PC-9 (cell line): Measurements from ENCODE around the gene MYL2. TPM values are rescaled to one million over a fixed set of nuclear protein-coding genes. Genes with fewer than 3 reads are reported as not detected.

ENCODE experiments used
- BruUV-seq: library from RNA; stranded (reverse); fragments of 400-500 nt; replicated peaks from 2 replicates; lab custom pipeline; 2021; lab: Mats Ljungman, UMichigan
- CTCF ChIA-PET: fragments of 300-600 bp; sonication (Branson Sonifier 250); formaldehyde crosslinking; loops from one replicate; lab custom pipeline; 2022; ENCODE audit warnings: antibody characterized with exemption; lab: Charles Lee
- POLR2A ChIA-PET: fragments of 300-600 bp; sonication (Branson Sonifier 250); formaldehyde crosslinking; loops from one replicate; lab custom pipeline; 2022; ENCODE audit warnings: antibody characterized with exemption; ENCODE audit not compliant: unreplicated experiment; lab: Charles Lee
- DNase-seq, 2 experiments: peaks; one replicate each; pipeline versions ENCODE4 v3.0.0 to v3.0.0-alpha.2; 2015 to 2022; ENCODE audit warnings: mixed read lengths in 1 of 2
- H2AFZ ChIP-seq: fragments of 200-600 bp; sonication (generic); 2 replicates; pipeline ENCODE4 v1.8.1; 2017; ENCODE audit warnings: antibody characterized with exemption
- H3F3A ChIP-seq: fragments of 200-600 bp; sonication (generic); 2 replicates; pipeline ENCODE4 v1.8.1; 2017; ENCODE audit warnings: antibody characterized with exemption, mild to moderate bottlenecking, low read depth; ENCODE audit not compliant: insufficient read depth
- H3K27ac ChIP-seq: fragments of 200-600 bp; sonication (generic); 2 replicates; pipeline ENCODE4 v1.6.1; 2016; ENCODE audit warnings: mixed run types
- H3K27me3 ChIP-seq: fragments of 200-600 bp; sonication (generic); 2 replicates; pipeline ENCODE4 v1.6.1; 2016; ENCODE audit warnings: low read depth, mixed run types; ENCODE audit not compliant: insufficient read depth
- H3K36me3 ChIP-seq: fragments of 200-600 bp; sonication (generic); 2 replicates; pipeline ENCODE4 v1.6.1; 2016; ENCODE audit warnings: low read depth, mixed run types
- H3K4me1 ChIP-seq: fragments of 200-600 bp; sonication (generic); replicated peaks from 2 replicates; pipeline ENCODE4 v1.6.1; 2016; ENCODE audit warnings: mixed run types; ENCODE audit not compliant: insufficient read depth
- H3K4me2 ChIP-seq: fragments of 200-600 bp; sonication (generic); 2 replicates; pipeline ENCODE4 v1.6.1; 2017; ENCODE audit warnings: mixed run types
- H3K4me3 ChIP-seq: fragments of 200-600 bp; sonication (generic); 2 replicates; pipeline ENCODE4 v1.6.1; 2016; ENCODE audit warnings: mixed run types
- H3K79me2 ChIP-seq: fragments of 200-600 bp; sonication (generic); 2 replicates; pipeline ENCODE4 v1.6.1; 2017; ENCODE audit warnings: low read depth, mixed run types
- H3K9me2 ChIP-seq: fragments of 200-600 bp; sonication (generic); 2 replicates; pipeline ENCODE4 v1.8.1; 2017; ENCODE audit warnings: mild to moderate bottlenecking; ENCODE audit not compliant: insufficient read depth
- H3K9me3 ChIP-seq: fragments of 200-600 bp; sonication (generic); 2 replicates; pipeline ENCODE4 v1.8.1; 2016; ENCODE audit warnings: low read depth; ENCODE audit not compliant: insufficient read depth
- H4K20me1 ChIP-seq: fragments of 200-600 bp; sonication (generic); 2 replicates; pipeline ENCODE4 v1.8.1; 2017; ENCODE audit not compliant: insufficient read depth
- EZH2 ChIP-seq: fragments of 200-600 bp; sonication (generic); IDR thresholded peaks from 2 replicates; pipeline ENCODE4 v1.8.0; 2017; ENCODE audit warnings: antibody characterized with exemption, low read depth
- intact Hi-C: fragments of 100-400 bp; cut with micrococcal nuclease; formaldehyde crosslinking; loops from one replicate; pipeline ENCODE4 v1.10.0; 2022; ENCODE audit not compliant: unreplicated experiment
- total RNA-seq: library from RNA; stranded (reverse); gene quantifications from 2 replicates; pipeline ENCODE4 v1.2.3, GENCODE V29; 2021
- TF ChIP-seq, protein P1 (sequence below): fragments of 200-600 bp; sonication (generic); conservative IDR thresholded peaks from 2 replicates; pipeline ENCODE4 v1.6.1; 2017; ENCODE audit warnings: mixed run types, antibody characterized with exemption, mild to moderate bottlenecking, moderate library complexity

MYL2 gene
- total RNA-seq, 1 experiment from 2014 or later = not detected

DNA sequence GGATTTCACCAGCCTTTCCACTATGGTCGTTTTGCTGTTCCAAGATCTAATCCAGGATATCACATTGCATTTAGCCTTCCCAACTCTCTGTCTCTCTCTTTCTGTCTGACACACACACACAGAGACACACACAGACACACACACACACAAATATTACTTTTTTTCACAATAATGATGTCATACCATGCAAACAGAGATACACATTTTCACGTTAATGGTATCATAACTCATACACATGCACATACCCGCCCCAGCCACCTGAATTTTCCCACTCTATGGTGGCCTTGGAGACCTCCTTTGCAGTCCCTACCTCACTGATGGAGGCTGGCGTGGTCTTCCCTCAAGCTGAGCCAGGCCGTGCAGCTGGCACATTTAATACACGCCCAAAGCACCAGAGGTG, 7.2 kb upstream of the MYL2 start:
- Histone ChIP-seq H3K4me2 (no peak overlapping the region), H3K36me3 (no peaks in the 10 kb centered on the region), H3K9me2 (no peaks in the 10 kb centered on the region), H3K9me3 (no peaks in the 10 kb centered on the region), H3K27me3 (no peaks in the 10 kb centered on the region), H2AFZ (no peak overlapping the region), H3K27ac (no peak overlapping the region), H3K79me2 (no peaks in the 10 kb centered on the region), H3K4me1 (no peaks in the 10 kb centered on the region), H4K20me1 (no peaks in the 10 kb centered on the region), H3F3A (no peaks in the 10 kb centered on the region), H3K4me3 (no peak overlapping the region)
- DNase-seq = no peak
- TF ChIP-seq EZH2 = no peak
- TF ChIP-seq, protein P1, sequence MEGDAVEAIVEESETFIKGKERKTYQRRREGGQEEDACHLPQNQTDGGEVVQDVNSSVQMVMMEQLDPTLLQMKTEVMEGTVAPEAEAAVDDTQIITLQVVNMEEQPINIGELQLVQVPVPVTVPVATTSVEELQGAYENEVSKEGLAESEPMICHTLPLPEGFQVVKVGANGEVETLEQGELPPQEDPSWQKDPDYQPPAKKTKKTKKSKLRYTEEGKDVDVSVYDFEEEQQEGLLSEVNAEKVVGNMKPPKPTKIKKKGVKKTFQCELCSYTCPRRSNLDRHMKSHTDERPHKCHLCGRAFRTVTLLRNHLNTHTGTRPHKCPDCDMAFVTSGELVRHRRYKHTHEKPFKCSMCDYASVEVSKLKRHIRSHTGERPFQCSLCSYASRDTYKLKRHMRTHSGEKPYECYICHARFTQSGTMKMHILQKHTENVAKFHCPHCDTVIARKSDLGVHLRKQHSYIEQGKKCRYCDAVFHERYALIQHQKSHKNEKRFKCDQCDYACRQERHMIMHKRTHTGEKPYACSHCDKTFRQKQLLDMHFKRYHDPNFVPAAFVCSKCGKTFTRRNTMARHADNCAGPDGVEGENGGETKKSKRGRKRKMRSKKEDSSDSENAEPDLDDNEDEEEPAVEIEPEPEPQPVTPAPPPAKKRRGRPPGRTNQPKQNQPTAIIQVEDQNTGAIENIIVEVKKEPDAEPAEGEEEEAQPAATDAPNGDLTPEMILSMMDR = no peak
- BruUV-seq = no TSS peak
- ChIA-PET CTCF (no interaction called here), POLR2A (interaction anchor here (0.7 kb wide), 1 partner anchor 665 kb away, joined by 4 read pairs; no protein-coding TSS in a partner anchor)
- intact Hi-C loops = no loop called here

DNA sequence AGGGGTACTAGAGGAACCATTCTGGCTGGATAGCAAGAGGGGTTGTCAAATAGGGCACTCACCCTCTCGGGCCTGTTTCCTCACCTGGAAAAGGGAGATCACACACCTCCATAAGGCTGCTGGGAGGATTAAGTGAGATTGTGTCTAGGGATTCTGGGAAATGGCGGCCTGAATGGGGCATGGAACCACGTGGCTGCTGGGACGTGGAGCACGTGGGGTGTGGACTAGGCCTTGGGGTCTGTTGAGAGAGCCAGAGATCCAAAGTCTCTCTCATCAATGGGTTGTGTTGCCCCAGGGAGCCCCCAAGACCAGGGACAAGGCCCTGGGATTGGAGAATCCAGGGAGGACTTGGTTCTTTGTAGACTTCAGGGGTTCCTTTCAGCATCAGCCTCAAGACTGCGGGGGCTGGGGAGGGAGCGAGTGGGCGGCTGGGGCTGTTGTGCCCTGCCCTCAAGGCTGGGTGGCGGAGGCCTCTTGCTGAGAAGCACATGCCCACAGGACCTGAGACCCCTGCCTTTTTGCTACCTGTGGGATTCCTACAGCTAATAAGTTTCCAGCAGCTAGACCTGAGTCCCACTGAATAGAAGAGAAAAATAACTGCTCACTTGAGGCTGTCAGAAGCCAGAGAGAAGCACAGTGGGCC, 3.4 kb upstream of the MYL2 start:
- intact Hi-C loops = no loop called here
- no TSS peak for BruUV-seq
- no peaks in the 10 kb centered on the region for H3K27me3 ChIP-seq
- no peaks in the 10 kb centered on the region for H3K36me3 ChIP-seq
- H3K4me3 ChIP-seq = no peak overlapping the region
- CTCF ChIA-PET = no interaction called here
- no peak overlapping the region for H2AFZ ChIP-seq
- H3K27ac ChIP-seq = no peak overlapping the region
- no peaks in the 10 kb centered on the region for H3K9me3 ChIP-seq
- H3K4me1 ChIP-seq = no peaks in the 10 kb centered on the region
- H3K4me2 ChIP-seq = no peak overlapping the region
- no peak for TF ChIP-seq EZH2
- TF ChIP-seq, protein P1 = no peak
- POLR2A ChIA-PET = no interaction called here
- no peaks in the 10 kb centered on the region for H4K20me1 ChIP-seq
- H3F3A ChIP-seq = no peaks in the 10 kb centered on the region
- H3K79me2 ChIP-seq = no peaks in the 10 kb centered on the region
- DNase-seq = no peak
- H3K9me2 ChIP-seq = no peaks in the 10 kb centered on the region

DNA sequence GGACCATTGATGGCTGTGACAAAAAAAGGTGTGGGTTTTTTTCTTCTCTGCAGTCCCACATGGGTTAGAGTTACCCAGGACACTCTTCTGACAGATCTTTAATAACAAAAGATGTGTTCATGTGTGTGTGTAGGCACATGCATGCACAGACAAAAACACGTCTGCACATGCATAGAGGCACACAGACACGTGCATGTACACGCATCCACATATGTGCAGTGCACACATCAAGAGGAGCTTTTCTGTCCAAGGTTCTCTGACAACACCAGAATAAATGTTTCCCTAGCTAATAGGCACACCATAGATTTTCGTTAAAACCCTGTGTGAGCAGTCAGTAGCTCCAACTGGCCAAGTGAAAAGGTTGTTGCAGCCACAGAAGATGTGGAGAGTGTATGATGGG, 2.8 kb upstream of the MYL2 start:
- H2AFZ ChIP-seq = no peak overlapping the region
- no peaks in the 10 kb centered on the region for H3K9me2 ChIP-seq
- H3K27ac ChIP-seq = no peak overlapping the region
- no peaks in the 10 kb centered on the region for H4K20me1 ChIP-seq
- no peak for DNase-seq
- no peaks in the 10 kb centered on the region for H3K36me3 ChIP-seq
- no TSS peak for BruUV-seq
- peaks cover 5% of the 10 kb centered on the region for H3K4me1 ChIP-seq
- no peak overlapping the region for H3K4me3 ChIP-seq
- H3K27me3 ChIP-seq = no peaks in the 10 kb centered on the region
- intact Hi-C loops = no loop called here
- H3F3A ChIP-seq = peaks cover 4% of the 10 kb centered on the region
- TF ChIP-seq EZH2 = no peak
- TF ChIP-seq, protein P1 = no peak
- ChIA-PET POLR2A (no interaction called here), CTCF (no interaction called here)
- H3K9me3 ChIP-seq = no peaks in the 10 kb centered on the region
- no peak overlapping the region for H3K4me2 ChIP-seq
- H3K79me2 ChIP-seq = no peaks in the 10 kb centered on the region
